Activated T-helper 1 cell treated with anti-CD3 and anti-CD28 coated beads, Interleukin-12 subunit alpha, Interleukin-12 subunit beta, Interleukin-2, Interleukin-4 antibody, amounts not matched to agents 30 ng/mL and 10 ng/mL and 1 ng/mL, durations not matched to agents 14 hours and 24 hours and 36 hours (primary cell): ENCODE measurements around the gene QKI. TPM values are rescaled to one million over a fixed set of nuclear protein-coding genes. Genes with fewer than 3 reads are reported as not detected.

Source experiments
- DNase-seq: peaks from one replicate; pipeline ENCODE4 v3.0.0; 2021; ENCODE audit warnings: low spot score
- H3K27ac Mint-ChIP-seq: one replicate; pipeline ENCODE4 v1.8.0; 2021; ENCODE audit warnings: mild to moderate bottlenecking, mixed read lengths
- H3K27me3 Mint-ChIP-seq: one replicate; pipeline ENCODE4 v1.8.0; 2022; ENCODE audit warnings: mild to moderate bottlenecking, moderate library complexity, mixed read lengths; ENCODE audit not compliant: insufficient read depth
- H3K36me3 Mint-ChIP-seq: one replicate; pipeline ENCODE4 v1.8.0; 2021; ENCODE audit warnings: low read depth, mixed read lengths
- H3K4me1 Mint-ChIP-seq: one replicate; pipeline ENCODE4 v1.8.0; 2021; ENCODE audit warnings: low read depth, mixed read lengths
- H3K4me3 Mint-ChIP-seq: one replicate; pipeline ENCODE4 v1.8.0; 2021; ENCODE audit warnings: mild to moderate bottlenecking, moderate library complexity, mixed read lengths
- H3K9me3 Mint-ChIP-seq: one replicate; pipeline ENCODE4 v1.8.0; 2021; ENCODE audit warnings: mixed read lengths
- intact Hi-C: fragments of 100-400 bp; cut with micrococcal nuclease; formaldehyde crosslinking; loops from one replicate; pipeline ENCODE4 v1.15.1; 2024
- total RNA-seq: library from RNA; stranded (reverse); gene quantifications from 2 replicates; pipeline ENCODE4 v1.2.3, GENCODE V29; 2022

QKI gene
- total RNA-seq, 1 donor from 2014 or later, result 72.5 TPM

DNA sequence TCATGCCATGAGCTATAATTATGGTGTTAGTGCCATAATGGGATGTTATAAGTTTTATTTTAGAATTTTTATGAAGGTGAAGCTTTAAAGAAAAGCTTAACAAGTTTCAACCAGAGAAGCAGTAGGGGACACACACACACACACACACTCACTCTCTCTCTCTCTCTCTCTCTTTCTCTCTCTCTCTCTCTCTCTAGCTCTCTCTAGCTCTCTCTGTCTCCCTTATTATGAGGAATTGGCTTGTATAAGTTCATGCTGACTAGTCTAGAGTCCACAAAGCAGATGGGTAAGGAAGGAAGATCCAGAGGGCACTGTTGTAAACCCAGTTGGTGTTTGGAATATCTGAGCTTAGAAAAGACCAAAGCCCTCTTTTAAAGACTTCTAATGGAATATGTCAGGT is 102.4 kb downstream of the QKI start:
- Mint-ChIP-seq H3K4me3 (no peak overlapping the region), H3K27ac (no peak overlapping the region), H3K9me3 (no peaks in the 10 kb centered on the region), H3K36me3 (peaks cover 2% of the 10 kb centered on the region), H3K27me3 (no peaks in the 10 kb centered on the region), H3K4me1 (peaks cover 12% of the 10 kb centered on the region)
- intact Hi-C loops, result no loop called here
- DNase-seq, result no peak

DNA sequence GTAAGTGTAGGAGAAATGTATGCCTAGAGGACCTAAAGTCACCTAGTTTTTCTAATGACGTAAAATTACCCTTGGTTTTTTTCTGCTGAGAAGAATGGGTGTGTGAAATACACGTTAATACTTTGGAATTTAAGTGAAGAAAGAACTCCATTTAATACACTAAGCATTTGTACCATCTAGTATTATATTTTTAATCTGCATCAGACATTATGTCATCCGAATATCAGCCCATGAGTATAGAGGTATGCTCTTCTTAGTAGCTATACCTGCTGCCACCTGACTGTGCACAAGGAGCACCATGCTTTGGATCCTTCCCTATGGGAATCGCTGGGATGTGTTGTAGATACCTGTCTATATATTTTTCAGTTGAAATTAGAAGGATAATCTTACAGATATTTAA is 106.4 kb downstream of the QKI start:
- peaks cover 2% of the 10 kb centered on the region for H3K36me3 Mint-ChIP-seq
- peaks cover 12% of the 10 kb centered on the region for H3K4me1 Mint-ChIP-seq
- no peaks in the 10 kb centered on the region for H3K9me3 Mint-ChIP-seq
- no peak for DNase-seq
- intact Hi-C loops, result no loop called here
- H3K4me3 Mint-ChIP-seq, result no peak overlapping the region
- no peak overlapping the region for H3K27ac Mint-ChIP-seq
- H3K27me3 Mint-ChIP-seq, result no peaks in the 10 kb centered on the region

DNA sequence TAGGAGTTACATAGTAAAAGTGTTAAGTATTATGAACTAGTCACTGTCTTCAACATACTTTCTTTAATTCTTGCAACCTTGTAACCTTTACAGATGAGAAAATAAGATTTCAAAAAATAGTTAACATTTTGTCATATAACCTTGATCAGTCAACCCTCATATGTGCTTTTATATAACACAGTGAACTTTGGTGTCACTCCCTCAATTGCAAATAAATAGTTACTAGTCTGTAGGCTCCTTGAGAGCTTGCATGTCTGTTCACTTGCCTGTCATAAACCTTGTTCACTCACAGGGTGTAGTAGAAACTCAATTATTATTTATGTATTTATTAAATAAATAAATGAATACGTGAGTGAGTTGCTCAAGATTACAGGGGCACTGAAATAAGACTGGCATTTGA is 107.5 kb downstream of the QKI start:
- Mint-ChIP-seq H3K4me3 (no peak overlapping the region), H3K36me3 (no peaks in the 10 kb centered on the region), H3K27ac (no peak overlapping the region), H3K4me1 (peaks cover 9% of the 10 kb centered on the region), H3K9me3 (no peaks in the 10 kb centered on the region), H3K27me3 (no peaks in the 10 kb centered on the region)
- intact Hi-C loops, result no loop called here
- DNase-seq, result no peak

DNA sequence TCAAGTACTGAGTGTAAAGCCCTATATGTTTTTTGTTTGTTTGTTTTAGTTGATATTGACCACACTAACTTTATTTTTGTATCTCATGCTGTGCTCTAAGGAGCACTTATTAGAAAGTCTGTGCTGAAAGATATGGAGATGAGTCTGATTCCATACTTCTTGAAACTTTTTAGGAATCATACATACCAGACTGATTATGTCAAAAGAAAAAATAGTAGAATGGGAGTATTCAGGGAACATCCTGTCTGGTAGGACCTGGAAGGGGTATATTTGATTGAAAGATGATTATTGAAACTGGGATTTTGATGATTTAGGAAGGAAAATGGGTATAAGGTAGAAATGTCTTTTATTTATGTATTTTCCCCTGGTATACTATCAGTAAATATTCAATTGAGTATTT is 111.4 kb downstream of the QKI start:
- no peaks in the 10 kb centered on the region for H3K36me3 Mint-ChIP-seq
- H3K27ac Mint-ChIP-seq, result no peak overlapping the region
- intact Hi-C loops, result no loop called here
- no peaks in the 10 kb centered on the region for H3K27me3 Mint-ChIP-seq
- H3K4me1 Mint-ChIP-seq, result peaks cover 3% of the 10 kb centered on the region
- no peak for DNase-seq
- H3K9me3 Mint-ChIP-seq, result no peaks in the 10 kb centered on the region
- no peak overlapping the region for H3K4me3 Mint-ChIP-seq

DNA sequence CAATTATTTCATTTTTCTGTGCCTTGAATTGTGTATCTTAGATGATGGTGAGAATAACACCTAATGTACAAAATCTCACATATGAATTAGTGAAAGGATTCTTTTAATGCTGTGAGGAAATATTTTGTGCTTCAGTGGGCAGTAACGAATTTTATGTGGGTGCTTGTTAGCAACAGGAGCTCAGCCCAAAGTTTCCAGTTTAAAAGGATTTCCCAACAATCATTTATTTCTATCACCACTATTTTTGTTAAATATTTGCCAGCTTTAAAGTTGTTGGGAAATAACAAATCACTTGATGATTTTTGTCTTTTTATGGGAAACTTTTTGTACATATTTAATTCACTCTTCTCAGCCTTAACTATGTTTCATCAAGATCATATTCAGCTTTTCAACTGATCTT is 111.8 kb downstream of the QKI start:
- no peaks in the 10 kb centered on the region for H3K36me3 Mint-ChIP-seq
- no peaks in the 10 kb centered on the region for H3K27me3 Mint-ChIP-seq
- DNase-seq, result no peak
- no peaks in the 10 kb centered on the region for H3K9me3 Mint-ChIP-seq
- intact Hi-C loops, result no loop called here
- H3K4me1 Mint-ChIP-seq, result peaks cover 5% of the 10 kb centered on the region
- H3K27ac Mint-ChIP-seq, result no peak overlapping the region
- no peak overlapping the region for H3K4me3 Mint-ChIP-seq

DNA sequence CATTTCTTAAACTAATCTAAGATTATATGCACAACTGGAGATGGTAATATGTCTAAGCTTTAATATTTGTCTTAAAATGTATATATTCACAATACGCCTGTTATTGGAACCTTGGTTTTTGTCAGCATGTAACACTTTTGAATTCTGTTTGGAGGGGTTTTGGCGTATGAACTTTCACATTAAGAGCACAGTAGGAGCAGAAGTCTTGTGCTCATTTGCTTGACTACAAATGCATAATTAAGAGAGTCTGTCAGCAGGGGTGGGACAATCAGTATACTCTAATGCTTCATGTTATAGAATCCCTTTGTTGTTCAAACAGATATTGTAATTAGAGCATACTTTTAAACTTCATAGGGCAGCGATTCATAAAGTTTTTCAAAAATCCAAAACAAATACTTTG is 112.8 kb downstream of the QKI start:
- Mint-ChIP-seq H3K36me3 (no peaks in the 10 kb centered on the region), H3K4me3 (no peak overlapping the region), H3K9me3 (no peaks in the 10 kb centered on the region), H3K4me1 (peaks cover 5% of the 10 kb centered on the region), H3K27me3 (no peaks in the 10 kb centered on the region), H3K27ac (no peak overlapping the region)
- intact Hi-C loops, result no loop called here
- DNase-seq, result no peak

DNA sequence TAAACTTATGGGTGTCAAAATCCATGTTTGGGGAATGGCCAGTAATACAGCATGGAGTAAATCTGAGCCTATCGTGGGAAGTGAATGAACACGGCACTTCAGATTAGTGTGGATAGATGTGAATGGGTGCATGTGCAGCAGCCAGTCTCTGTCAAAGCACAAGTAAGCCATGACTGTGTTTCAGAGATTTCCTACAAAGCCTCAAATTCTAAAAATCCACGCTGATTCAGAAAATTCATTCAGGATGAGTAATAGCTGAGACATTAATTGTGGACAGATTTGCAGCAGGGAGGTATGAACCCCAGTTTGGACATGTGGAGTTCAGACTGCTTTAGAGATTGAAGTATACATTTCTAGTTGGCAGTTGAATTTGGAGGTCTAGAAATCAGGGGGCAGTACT is 115.1 kb downstream of the QKI start:
- H3K9me3 Mint-ChIP-seq, result no peaks in the 10 kb centered on the region
- H3K36me3 Mint-ChIP-seq, result peaks cover 1% of the 10 kb centered on the region
- no peak for DNase-seq
- no peak overlapping the region for H3K4me3 Mint-ChIP-seq
- intact Hi-C loops, result no loop called here
- H3K4me1 Mint-ChIP-seq, result peaks cover 5% of the 10 kb centered on the region
- H3K27me3 Mint-ChIP-seq, result no peaks in the 10 kb centered on the region
- H3K27ac Mint-ChIP-seq, result no peak overlapping the region

DNA sequence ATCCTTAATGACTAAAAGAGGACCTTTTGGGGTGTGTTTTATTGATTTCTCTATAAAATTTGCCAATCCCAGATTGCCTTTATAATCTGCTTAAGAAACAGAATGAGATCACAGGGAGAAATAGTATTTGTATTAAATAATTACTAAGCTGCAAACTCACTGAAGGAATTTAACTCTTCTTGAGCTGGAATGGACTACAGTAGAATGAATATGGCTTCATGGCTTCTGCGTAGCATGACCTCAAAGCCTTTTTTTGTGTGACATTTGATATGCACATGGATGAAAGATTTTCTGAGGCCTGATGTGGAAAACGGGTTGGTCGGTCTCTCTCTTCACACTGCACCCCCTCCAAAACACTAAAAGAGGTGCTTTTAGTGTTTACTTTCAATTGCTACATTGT is 115.9 kb downstream of the QKI start:
- H3K27me3 Mint-ChIP-seq, result no peaks in the 10 kb centered on the region
- peaks cover 5% of the 10 kb centered on the region for H3K4me1 Mint-ChIP-seq
- DNase-seq, result no peak
- peaks cover 1% of the 10 kb centered on the region for H3K36me3 Mint-ChIP-seq
- no peaks in the 10 kb centered on the region for H3K9me3 Mint-ChIP-seq
- no peak overlapping the region for H3K27ac Mint-ChIP-seq
- no peak overlapping the region for H3K4me3 Mint-ChIP-seq
- intact Hi-C loops, result no loop called here

DNA sequence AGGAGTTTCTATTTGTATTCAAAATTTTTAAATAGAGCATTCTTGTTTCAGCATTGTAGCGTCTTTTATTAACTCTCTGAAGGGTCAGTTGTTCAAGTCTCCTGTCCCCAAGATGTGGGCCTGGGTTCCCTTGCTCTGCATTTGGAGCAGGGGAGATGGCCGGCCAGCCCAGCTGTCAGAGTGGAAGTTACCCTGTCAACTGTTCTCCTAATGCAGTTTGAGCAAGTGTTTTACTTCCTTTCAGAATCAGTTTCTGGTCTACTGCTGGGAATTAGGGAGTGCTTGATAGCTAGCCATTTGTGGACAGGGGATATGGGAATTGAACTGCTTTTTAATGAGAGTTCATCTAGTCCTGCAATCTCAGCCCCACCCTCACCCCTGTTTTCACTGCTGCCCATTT is 116.6 kb downstream of the QKI start:
- Mint-ChIP-seq H3K36me3 (peaks cover 1% of the 10 kb centered on the region), H3K27ac (no peak overlapping the region), H3K27me3 (no peaks in the 10 kb centered on the region), H3K4me3 (no peak overlapping the region), H3K9me3 (no peaks in the 10 kb centered on the region), H3K4me1 (peaks cover 5% of the 10 kb centered on the region)
- DNase-seq, result no peak
- intact Hi-C loops, result no loop called here

DNA sequence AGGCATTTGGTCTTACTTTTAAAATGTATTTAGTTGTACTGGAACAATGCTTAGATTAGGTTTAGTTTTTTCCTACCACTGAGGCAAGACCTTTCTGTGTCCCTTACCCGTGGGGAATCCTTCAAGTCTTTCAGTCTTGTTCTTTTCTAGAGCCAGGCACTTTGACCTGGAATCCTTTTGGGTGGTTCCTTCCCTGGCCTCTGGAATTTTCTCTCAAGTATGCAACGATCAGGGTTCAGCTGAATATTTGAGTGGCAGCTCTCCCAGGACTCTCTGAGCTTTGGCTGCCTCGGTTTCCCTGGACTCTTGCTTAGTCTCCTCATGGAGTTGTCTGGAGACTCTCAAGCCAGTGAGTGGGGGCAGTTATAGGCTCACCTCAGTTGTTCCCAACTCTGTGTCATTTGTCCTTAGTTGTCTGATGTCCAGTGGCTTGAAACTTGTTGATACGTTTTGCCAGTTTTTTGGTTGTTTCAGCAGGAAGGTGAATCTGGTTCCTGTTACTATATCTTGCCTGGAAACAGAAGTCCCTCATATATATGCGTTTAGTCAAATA is 118.1 kb downstream of the QKI start:
- no peak for DNase-seq
- Mint-ChIP-seq H3K4me3 (no peak overlapping the region), H3K27ac (no peak overlapping the region), H3K27me3 (no peaks in the 10 kb centered on the region), H3K9me3 (no peaks in the 10 kb centered on the region), H3K4me1 (peaks cover 5% of the 10 kb centered on the region), H3K36me3 (peaks cover 3% of the 10 kb centered on the region)
- intact Hi-C loops, result no loop called here

DNA sequence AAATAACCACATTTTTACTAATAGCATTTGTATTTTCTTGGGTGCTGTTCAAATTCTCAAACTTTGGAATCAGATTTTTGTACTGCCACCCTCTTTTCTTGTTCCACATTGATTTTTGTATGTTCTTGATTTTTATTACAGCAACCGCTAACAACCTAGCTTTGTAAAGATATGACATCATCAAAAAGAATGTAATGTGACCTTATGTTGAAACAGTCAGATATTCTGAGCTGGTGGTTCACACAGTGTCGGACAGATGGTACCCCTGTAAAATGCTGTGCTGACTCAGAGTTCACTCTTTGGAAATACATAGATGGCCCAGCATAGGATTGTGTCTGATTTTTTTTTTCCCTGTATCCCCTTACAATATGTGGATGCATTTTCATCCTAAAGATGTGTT is 118.9 kb downstream of the QKI start:
- H3K4me3 Mint-ChIP-seq, result no peak overlapping the region
- intact Hi-C loops, result no loop called here
- no peak overlapping the region for H3K27ac Mint-ChIP-seq
- H3K27me3 Mint-ChIP-seq, result no peaks in the 10 kb centered on the region
- no peaks in the 10 kb centered on the region for H3K9me3 Mint-ChIP-seq
- DNase-seq, result no peak
- peaks cover 5% of the 10 kb centered on the region for H3K4me1 Mint-ChIP-seq
- peaks cover 3% of the 10 kb centered on the region for H3K36me3 Mint-ChIP-seq

DNA sequence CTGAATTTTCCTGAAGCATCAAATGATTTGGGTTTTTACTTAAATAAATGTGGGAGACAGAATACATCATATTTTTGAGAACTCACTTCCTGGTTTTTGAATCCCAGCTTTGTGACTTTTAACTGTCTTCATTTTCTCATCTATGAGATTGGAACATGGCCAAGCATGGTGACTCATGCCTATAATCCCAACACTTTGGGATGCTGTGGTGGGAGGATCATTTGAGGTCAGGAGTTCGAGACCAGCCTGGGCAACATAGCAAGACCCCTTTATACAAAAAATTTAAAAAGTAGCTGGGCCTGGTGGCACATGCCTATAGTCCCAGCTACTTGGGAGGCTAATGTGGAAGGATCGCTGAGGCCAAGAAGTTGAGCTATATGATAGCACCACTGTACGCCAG is 122.3 kb downstream of the QKI start:
- Mint-ChIP-seq H3K4me1 (no peaks in the 10 kb centered on the region), H3K36me3 (peaks cover 5% of the 10 kb centered on the region)
- intact Hi-C loops, result no loop called here

DNA sequence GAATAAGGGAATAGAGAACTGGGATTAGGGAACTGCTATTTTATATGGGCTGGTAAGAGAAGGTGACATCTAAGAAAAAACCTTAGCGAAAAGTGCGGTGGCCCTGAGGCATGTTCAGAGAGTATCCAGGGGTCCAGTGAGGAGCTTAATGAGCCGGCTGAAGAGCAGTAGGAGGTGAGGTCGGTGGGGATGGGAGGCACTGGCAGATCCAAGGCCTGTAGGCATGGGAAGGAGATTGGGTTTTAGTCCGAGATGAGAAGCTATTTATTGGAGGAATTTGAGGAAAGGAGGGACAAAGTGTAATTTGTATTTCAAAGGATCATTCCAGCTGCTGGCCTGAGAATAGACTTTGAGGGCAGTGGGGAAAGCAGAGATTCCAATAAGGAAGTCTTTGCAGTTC is 123.8 kb downstream of the QKI start:
- intact Hi-C loops, result no loop called here
- Mint-ChIP-seq H3K36me3 (peaks cover 6% of the 10 kb centered on the region), H3K27me3 (no peaks in the 10 kb centered on the region), H3K4me1 (no peaks in the 10 kb centered on the region), H3K27ac (no peak overlapping the region), H3K4me3 (no peak overlapping the region), H3K9me3 (no peaks in the 10 kb centered on the region)
- DNase-seq, result no peak

More for the DNA sequence above, 122.3 kb downstream of the QKI start:
- DNase-seq, result no peak
- H3K9me3 Mint-ChIP-seq, result no peaks in the 10 kb centered on the region
- H3K27ac Mint-ChIP-seq, result no peak overlapping the region
- H3K4me3 Mint-ChIP-seq, result no peak overlapping the region
- H3K27me3 Mint-ChIP-seq, result no peaks in the 10 kb centered on the region

DNA sequence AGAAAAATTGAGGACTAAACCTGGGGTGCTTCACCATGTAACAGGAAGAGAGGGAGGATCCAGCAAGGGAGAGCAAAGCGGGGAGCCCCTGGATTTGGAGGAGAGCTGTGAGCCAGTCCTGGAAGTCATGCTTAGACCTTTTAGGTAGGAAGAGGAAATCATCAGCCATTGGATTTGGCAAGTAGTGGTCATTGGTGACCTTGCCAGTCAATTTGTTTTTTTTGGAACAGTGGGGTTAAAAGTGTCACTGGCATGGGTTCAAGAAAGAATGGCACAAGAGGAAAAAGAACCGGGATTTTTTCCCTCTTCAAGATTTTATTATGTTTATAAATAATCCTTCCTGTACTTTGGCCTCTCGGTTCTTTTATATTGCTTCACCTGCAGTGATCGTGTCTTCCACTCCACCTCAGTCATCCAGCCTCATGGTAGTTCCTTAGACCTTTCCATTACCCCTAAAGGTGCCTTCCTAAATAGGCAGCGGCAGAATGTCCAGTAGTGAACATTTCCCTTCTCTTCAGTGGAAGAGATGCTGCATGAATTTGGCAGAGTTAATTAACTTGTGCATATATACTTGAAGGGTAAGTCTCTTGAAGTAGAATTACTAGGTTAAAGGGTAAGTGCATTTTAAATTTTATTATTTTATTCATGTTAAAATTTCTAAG is 124.7 kb downstream of the QKI start:
- Mint-ChIP-seq H3K36me3 (peaks cover 6% of the 10 kb centered on the region), H3K9me3 (no peaks in the 10 kb centered on the region), H3K27me3 (no peaks in the 10 kb centered on the region), H3K4me1 (no peaks in the 10 kb centered on the region), H3K27ac (no peak overlapping the region), H3K4me3 (no peak overlapping the region)
- intact Hi-C loops, result no loop called here
- DNase-seq, result no peak
